ACC112 (cell line): ENCODE measurements around the gene TSPAN14.
"Not testable (repeated sequence)": the region's sequence is repeated elsewhere in the genome, so short reads cannot be mapped to it uniquely, and the experiment has no call there.

Experiments
- H2AFZ ChIP-seq: fragments of 200-600 bp; sonication (generic); one replicate; pipeline ENCODE4 v1.6.0; 2017; ENCODE audit warnings: antibody characterized with exemption, low read length; ENCODE audit not compliant: unreplicated experiment
- H3K27ac ChIP-seq: fragments of 200-600 bp; sonication (generic); 2 replicates; pipeline ENCODE4 v1.5.1; 2014; ENCODE audit warnings: low read depth, mild to moderate bottlenecking, antibody characterized with exemption, low read length, moderate library complexity
- H3K27me3 ChIP-seq: fragments of 200-600 bp; sonication (generic); 2 replicates; pipeline ENCODE4 v1.6.1; 2014; ENCODE audit warnings: mild to moderate bottlenecking, antibody characterized with exemption, low read length, moderate library complexity, mixed read lengths; ENCODE audit not compliant: insufficient read depth
- H3K36me3 ChIP-seq: fragments of 200-600 bp; sonication (generic); 2 replicates; pipeline ENCODE4 v1.6.1; 2016; ENCODE audit warnings: mild to moderate bottlenecking, antibody characterized with exemption, low read length, moderate library complexity, mixed read lengths; ENCODE audit not compliant: insufficient read depth
- H3K4me1 ChIP-seq: fragments of 200-600 bp; sonication (generic); one replicate; pipeline ENCODE4 v1.6.1; 2016; ENCODE audit warnings: low read length, mixed read lengths; ENCODE audit not compliant: insufficient read depth, unreplicated experiment, control insufficient read depth
- H3K4me3 ChIP-seq: fragments of 200-600 bp; sonication (generic); 2 replicates; pipeline ENCODE4 v1.5.1; 2014; ENCODE audit warnings: mild to moderate bottlenecking, low read depth, low read length
- H3K79me2 ChIP-seq: fragments of 200-600 bp; sonication (generic); one replicate; pipeline ENCODE4 v1.6.0; 2016; ENCODE audit warnings: low read length; ENCODE audit not compliant: control insufficient read depth, unreplicated experiment, insufficient read depth

Gene TSPAN14

DNA sequence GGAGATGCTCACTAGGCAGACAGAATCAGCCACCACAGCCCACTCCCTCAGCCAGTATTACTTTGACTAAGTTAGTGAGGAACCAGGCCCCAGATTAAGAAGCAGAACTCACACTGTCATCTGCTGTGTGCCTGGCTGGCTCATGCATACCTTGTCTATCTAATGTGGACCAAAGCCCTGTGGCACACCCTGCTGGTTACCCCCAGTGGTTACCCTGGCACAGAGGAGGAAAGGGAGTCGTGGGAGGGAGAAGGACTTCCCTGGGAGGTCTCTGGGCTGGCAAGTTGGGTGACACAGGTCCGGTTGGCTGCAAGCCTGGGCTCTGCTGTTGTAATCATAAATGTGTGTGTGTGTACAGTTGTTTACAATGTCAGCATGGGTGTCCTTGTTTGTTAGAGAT, 76.1 kb downstream of the TSPAN14 start:
- no peak overlapping the region for H3K27ac ChIP-seq
- no peaks in the 10 kb centered on the region for H3K79me2 ChIP-seq
- H3K4me3 ChIP-seq, result no peak overlapping the region
- H3K4me1 ChIP-seq, result no peaks in the 10 kb centered on the region
- H3K36me3 ChIP-seq, result no peaks in the 10 kb centered on the region
- H3K27me3 ChIP-seq, result no peaks in the 10 kb centered on the region
- H2AFZ ChIP-seq, result no peak overlapping the region

DNA sequence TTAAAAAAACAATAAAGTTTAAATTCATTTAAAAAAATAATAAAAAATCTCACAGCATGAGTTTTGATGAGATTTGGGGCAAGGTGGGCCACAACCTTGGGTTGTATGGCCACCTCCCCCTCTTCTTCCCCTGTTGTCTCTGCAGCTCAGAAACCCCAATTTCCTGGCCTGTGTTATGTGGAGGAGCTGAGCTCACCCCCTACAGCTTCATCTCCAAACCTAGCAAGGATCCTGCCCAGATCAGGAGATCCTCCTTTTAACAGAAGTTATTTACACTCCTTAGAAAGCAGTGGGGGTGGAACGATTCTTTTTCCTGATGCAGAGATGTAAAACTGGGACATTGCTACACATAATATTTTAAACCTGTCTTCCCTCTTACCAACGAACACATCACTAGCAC, 76.7 kb downstream of the TSPAN14 start:
- Histone ChIP-seq H3K36me3 (no peaks in the 10 kb centered on the region), H3K79me2 (no peaks in the 10 kb centered on the region), H3K27ac (no peak overlapping the region), H3K27me3 (no peaks in the 10 kb centered on the region), H2AFZ (no peak overlapping the region), H3K4me3 (no peak overlapping the region), H3K4me1 (no peaks in the 10 kb centered on the region)

DNA sequence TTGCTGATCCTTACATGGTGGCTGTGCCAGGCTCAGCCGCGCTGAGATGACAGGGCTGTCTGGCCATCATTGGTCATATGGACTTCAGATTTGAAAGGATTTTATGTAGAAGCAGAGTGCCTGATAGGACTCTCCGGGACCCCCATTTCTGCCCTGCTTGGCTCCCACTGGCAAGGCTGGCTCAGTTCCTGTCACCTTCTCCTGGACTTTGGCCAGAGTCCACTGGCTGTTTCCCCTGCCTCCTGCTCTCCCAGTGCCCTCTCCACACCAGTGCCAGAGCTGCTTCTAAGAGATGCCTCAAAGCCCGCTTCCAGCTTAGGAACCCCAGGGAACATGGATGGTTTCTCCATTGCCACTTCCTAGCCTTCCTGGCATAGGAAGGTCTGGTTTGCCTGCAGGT, 78.5 kb downstream of the TSPAN14 start:
- Histone ChIP-seq H3K79me2 (no peaks in the 10 kb centered on the region), H3K4me1 (no peaks in the 10 kb centered on the region), H3K27me3 (peaks cover 7% of the 10 kb centered on the region; the same call in 1 of the 2 replicates), H3K36me3 (no peaks in the 10 kb centered on the region), H3K4me3 (no peak overlapping the region), H3K27ac (no peak overlapping the region), H2AFZ (no peak overlapping the region)

DNA sequence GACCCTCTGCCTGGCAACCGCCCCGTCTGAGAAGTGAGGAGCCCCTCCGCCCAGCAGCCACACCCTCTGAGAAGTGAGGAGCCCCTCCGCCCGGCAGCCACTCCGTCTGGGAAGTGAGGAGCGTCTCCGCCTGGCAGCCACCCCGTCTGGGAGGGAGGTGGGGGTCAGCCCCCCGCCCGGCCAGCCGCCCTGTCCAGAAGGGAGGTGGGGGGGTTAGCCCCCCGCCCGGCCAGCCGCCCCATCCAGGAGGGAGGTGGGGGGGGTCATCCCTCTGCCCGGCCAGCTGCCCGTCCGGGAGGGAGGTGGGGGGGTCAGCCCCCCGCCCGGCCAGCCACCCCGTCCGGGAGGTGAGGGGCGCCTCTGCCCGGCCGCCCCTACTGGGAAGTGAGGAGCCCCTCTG, 79.9 kb downstream of the TSPAN14 start:
- not testable (repeated sequence) for H3K36me3 ChIP-seq, H3K27me3 ChIP-seq, H2AFZ ChIP-seq, H3K27ac ChIP-seq, H3K79me2 ChIP-seq, H3K4me3 ChIP-seq, H3K4me1 ChIP-seq

DNA sequence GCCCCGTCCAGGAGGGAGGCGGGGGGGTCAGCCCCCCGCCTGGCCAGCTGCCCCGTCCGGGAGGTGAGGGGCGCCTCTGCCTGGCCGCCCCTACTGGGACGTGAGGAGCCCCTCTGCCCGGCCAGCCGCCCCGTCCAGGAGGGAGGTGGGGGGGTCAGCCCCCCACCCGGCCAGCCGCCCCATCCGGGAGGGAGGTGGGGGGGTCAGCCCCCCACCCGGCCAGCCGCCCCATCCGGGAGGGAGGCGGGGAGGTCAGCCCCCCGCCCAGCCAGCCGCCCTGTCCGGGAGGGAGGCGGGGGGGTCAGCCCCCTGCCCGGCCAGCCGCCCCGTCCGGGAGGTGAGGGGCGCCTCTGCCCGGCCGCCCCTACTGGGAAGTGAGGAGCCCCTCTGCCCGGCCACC, 80.5 kb downstream of the TSPAN14 start:
- not testable (repeated sequence) for H3K36me3 ChIP-seq, H3K4me3 ChIP-seq, H2AFZ ChIP-seq, H3K27ac ChIP-seq, H3K4me1 ChIP-seq, H3K79me2 ChIP-seq, H3K27me3 ChIP-seq

DNA sequence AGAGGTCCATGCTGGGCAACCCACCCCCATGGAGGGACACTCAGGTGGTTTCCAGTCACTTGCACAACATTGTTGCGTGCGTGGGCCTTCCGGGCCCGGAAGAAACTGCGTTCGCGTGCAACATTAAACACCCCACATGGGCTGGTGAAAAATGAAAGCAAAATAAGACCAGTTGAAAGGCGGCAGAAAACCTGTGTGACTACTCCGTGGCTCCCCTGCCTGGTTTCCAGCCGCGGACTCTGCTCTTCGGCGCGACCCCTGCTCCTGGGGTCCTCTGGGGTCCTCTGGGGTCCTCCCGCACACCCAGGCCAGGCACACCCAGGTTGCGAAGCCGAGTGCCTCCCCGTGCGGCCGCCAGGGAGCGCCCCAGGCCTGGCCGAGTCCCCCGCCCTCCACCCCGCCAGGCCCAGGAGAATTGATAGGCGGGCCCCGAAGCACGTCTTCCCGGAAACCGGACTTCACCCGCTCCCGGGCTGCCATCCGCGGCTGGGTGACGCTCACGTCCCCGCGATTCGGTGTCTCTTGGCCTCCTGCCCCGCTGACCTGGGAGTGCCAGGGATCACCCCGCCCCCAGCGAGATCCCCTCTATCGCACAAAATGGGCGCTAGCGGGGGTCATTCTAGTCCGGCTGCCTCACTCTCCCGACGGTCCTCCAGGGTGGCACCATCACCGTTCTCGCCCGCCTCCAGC, 81.7 kb downstream of the TSPAN14 start:
- Histone ChIP-seq H3K79me2 (no peaks in the 10 kb centered on the region), H3K27me3 (peaks cover 7% of the 10 kb centered on the region; the same call in 1 of the 2 replicates), H2AFZ (peak overlapping the region; percentile 94), H3K27ac (no peak overlapping the region), H3K36me3 (no peaks in the 10 kb centered on the region), H3K4me3 (peak overlapping the region; percentile 71), H3K4me1 (no peaks in the 10 kb centered on the region)

DNA sequence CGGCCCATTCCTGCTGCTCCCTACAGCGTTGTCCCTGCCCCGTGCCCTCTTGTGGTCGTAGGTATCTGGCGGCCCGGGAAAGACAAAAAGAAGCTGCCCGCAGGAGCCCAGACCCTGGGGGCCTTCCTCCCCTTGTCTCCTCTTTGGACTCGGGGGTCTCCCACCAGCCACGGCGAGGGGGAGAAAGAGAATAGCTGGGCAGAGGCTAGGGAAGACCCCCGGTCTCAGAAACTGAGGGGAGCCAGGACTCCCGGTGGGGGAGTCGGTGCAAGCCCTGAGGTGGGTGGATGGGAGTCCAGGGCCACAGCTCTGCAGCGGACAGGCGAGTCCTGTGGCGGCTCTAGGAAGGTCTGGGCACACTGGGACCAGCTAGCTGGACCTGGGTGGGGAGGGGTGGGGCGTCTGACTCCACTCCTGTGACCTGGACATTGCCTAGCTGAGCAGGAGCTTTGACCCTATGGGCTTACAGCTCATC, 82.3 kb downstream of the TSPAN14 start:
- Histone ChIP-seq H3K27ac (no peak overlapping the region), H2AFZ (peak overlapping the region; percentile 94), H3K79me2 (no peaks in the 10 kb centered on the region)

DNA sequence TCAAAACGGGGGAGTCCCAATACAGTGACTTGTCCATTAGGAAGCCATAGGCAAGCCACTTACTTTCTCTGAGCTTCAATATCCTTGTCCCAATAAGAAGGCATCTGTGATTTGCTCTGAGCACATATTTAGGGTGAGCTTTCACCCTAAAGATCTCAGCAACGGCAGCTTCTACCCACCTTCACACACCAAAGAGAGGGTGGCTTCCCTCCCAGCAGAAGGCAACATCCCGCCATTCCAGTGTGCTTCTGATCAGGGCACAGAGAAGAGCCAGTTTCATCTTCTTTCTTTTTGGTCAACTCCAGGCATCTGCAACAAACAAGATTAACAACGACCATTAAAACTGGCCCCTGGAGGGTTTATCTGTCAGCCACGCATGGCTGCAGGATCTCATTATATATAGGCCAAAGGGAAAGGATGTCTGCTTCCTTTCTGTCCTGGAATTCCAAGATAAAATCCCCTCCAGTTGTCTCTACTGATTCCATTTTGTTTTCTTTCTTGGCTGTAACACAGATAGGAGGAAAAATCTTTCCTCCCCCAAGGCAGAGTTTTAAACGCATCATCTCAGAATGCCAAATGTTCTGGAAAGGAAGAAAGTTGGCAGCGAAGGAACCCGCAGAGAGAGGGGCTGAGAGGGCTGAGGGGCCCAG, 83.1 kb downstream of the TSPAN14 start:
- Histone ChIP-seq H3K27ac (no peak overlapping the region), H3K27me3 (peaks cover 20% of the 10 kb centered on the region), H2AFZ (no peak overlapping the region), H3K4me1 (no peaks in the 10 kb centered on the region), H3K79me2 (no peaks in the 10 kb centered on the region), H3K36me3 (no peaks in the 10 kb centered on the region), H3K4me3 (no peak overlapping the region)

More for the DNA sequence above, 82.3 kb downstream of the TSPAN14 start:
- Histone ChIP-seq H3K4me1 (no peaks in the 10 kb centered on the region), H3K27me3 (peaks cover 11% of the 10 kb centered on the region; the same call in 1 of the 2 replicates), H3K4me3 (peak overlapping the region; percentile 71; the same call in 1 of the 2 replicates), H3K36me3 (no peaks in the 10 kb centered on the region)

DNA sequence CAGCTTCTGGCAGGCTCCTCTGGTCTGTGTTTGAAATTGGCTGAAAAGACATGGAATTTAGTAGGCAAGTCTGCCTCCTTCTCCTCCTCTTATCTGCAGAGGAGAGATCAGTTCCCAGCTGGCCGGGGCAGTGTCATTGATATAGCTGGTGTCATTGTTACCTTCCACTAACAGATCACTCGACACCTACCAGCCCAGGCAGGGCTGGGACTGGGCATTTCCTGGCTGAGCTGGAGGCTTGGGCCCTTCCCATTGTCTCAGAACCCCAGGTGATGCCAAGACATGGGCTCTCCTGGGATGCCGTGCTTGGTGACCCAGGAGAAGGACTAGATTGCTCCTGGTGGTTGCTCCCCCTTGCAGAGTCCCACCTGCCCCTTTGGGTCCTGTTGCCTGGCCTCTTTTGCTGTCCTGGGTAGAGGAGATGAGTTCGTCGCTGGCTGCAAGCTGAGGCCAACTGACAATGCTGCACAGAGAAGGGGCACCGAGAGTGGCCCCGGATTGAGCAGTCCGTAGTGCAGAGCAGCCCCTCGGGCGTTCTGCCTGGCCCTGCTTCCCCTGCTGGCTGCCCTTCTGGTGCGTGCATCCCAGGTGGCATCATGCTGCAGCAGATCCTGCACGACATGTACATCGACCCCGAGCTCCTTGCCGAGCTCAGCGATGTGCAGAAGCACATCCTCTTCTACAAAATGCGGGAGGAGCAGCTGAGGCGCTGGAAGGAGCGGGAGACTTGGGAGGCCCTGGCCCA, 83.8 kb downstream of the TSPAN14 start, which contains the start of gene SH2D4B:
Gene SH2D4B, plus strand, starts transcription at position 167 of the 745 bp plus-strand sequence. Its CDS starts 430 bp downstream, at position 597.
- no peaks in the 10 kb centered on the region for H3K4me1 ChIP-seq
- H2AFZ ChIP-seq, result no peak within 1 kb of the TSS
- peaks cover 20% of the 10 kb centered on the region for H3K27me3 ChIP-seq
- no peaks in the 10 kb centered on the region for H3K36me3 ChIP-seq
- no peak within 1 kb of the TSS for H3K4me3 ChIP-seq
- no peaks in the 10 kb centered on the region for H3K79me2 ChIP-seq
- no peak within 1 kb of the TSS for H3K27ac ChIP-seq

DNA sequence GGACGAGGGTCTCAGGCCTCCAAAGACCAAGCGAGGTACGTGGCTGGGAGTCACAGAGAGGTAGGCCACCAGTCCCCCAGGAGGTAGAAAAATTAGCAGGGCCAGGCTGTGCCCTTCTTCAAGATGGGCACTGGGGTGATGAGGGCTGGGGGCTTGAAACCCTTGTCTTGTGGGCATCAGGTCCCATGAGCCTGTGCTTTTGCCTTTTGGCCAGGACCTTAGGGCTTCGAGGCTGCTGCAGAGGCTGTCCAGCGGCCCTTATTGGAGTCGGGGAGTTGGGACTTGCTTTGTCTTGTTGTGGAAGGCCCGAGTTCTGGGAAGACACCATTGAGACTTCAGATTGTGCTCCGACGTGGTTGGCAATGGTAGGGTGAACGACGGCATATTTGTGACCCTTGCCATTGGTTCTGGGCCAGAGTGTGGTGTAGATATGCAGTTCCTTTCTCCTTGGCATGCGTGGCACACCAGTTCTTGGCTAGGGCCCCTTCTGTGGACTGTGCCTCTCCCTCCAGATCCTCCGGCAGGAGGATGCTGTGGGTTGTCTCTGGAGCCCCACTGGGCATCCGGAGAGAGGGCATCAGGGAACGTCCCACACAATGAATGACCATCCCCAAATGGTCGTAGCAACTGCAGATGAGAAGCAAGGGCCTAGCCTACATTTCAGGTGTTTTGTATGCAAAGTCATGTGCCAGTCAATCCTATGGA, 84.5 kb downstream of the TSPAN14 start:
- H3K27ac ChIP-seq, result no peak overlapping the region
- no peak overlapping the region for H3K4me3 ChIP-seq

More for the DNA sequence above, 84.5 kb downstream of the TSPAN14 start:
- Histone ChIP-seq H3K36me3 (no peaks in the 10 kb centered on the region), H3K27me3 (peaks cover 20% of the 10 kb centered on the region), H3K4me1 (no peaks in the 10 kb centered on the region), H2AFZ (no peak overlapping the region), H3K79me2 (no peaks in the 10 kb centered on the region)
